ENCODE results near the gene GPRC5C. TPM values are rescaled to one million over a fixed set of nuclear protein-coding genes. Genes with fewer than 3 reads are reported as not detected.

The GPRC5C gene
- total RNA-seq, 3 donors from 2014 or later (not counting 1 experiment from before 2014, with no cell fraction given), result 0.26 to 0.60 (median 0.29) TPM

GRCh38 chr17:74473294-74473693 lies 41.4 kb downstream of the GPRC5C start:
- peak overlapping the region; percentile 29 for H3K4me3 ChIP-seq (ENCODE audit: low read length)
- H3K4me1 ChIP-seq (ENCODE audit: control insufficient read depth, insufficient read depth, low read length), result peaks cover 79% of the 10 kb centered on the region
- DNase-seq (no peak), ATAC-seq (no peak)
- H3K36me3 Mint-ChIP-seq, result peaks cover 24% of the 10 kb centered on the region
- H3K9me3 Mint-ChIP-seq, result no peaks in the 10 kb centered on the region
- peak overlapping the region; percentile 84 for H3K27ac ChIP-seq (ENCODE audit: low read length)
- 77% methylated on average over 8 of the region's 8 CpGs for WGBS (ENCODE audit: insufficient coverage)
- no peaks in the 10 kb centered on the region for H3K27me3 ChIP-seq (ENCODE audit: control insufficient read depth, insufficient read depth, low read length)
- H3K36me3 ChIP-seq (ENCODE audit: control insufficient read depth, insufficient read depth, low read length), result peaks cover 79% of the 10 kb centered on the region
- H3K4me3 Mint-ChIP-seq, result peak overlapping the region; percentile 92
- peaks cover 81 to 86% of the 10 kb centered on the region in 2 donors for H3K4me1 Mint-ChIP-seq
- intact Hi-C loops (cut with micrococcal nuclease), result loop anchor here (5.0 kb wide), 1 partner anchor 264 kb away; the partner anchor contains the start of gene RAB37
- H3K27ac Mint-ChIP-seq, result peak overlapping the region; percentile 92 to 93
- TF ChIP-seq, protein P1, sequence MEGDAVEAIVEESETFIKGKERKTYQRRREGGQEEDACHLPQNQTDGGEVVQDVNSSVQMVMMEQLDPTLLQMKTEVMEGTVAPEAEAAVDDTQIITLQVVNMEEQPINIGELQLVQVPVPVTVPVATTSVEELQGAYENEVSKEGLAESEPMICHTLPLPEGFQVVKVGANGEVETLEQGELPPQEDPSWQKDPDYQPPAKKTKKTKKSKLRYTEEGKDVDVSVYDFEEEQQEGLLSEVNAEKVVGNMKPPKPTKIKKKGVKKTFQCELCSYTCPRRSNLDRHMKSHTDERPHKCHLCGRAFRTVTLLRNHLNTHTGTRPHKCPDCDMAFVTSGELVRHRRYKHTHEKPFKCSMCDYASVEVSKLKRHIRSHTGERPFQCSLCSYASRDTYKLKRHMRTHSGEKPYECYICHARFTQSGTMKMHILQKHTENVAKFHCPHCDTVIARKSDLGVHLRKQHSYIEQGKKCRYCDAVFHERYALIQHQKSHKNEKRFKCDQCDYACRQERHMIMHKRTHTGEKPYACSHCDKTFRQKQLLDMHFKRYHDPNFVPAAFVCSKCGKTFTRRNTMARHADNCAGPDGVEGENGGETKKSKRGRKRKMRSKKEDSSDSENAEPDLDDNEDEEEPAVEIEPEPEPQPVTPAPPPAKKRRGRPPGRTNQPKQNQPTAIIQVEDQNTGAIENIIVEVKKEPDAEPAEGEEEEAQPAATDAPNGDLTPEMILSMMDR (IDR thresholded peaks at IDR 0.05), result no peak
- H3K9me3 ChIP-seq (ENCODE audit: control insufficient read depth, insufficient read depth, low read length), result no peaks in the 10 kb centered on the region
- H3K27me3 Mint-ChIP-seq (ENCODE audit: low read depth in 2 of 2), result no peaks in the 10 kb centered on the region

GRCh38 chr17:74474043-74474792 lies 42.3 kb downstream of the GPRC5C start:
- Histone ChIP-seq H3K4me1 (ENCODE audit: control insufficient read depth, insufficient read depth, low read length) (peaks cover 88% of the 10 kb centered on the region), H3K27me3 (ENCODE audit: control insufficient read depth, insufficient read depth, low read length) (no peaks in the 10 kb centered on the region), H3K27ac (ENCODE audit: low read length) (peak overlapping the region; percentile 84), H3K9me3 (ENCODE audit: control insufficient read depth, insufficient read depth, low read length) (no peaks in the 10 kb centered on the region), H3K36me3 (ENCODE audit: control insufficient read depth, insufficient read depth, low read length) (peaks cover 84% of the 10 kb centered on the region), H3K4me3 (ENCODE audit: low read length) (peak overlapping the region; percentile 34)
- H3K4me1 Mint-ChIP-seq, result peaks cover 90 to 95% of the 10 kb centered on the region in 2 donors
- H3K27me3 Mint-ChIP-seq (ENCODE audit: low read depth in 2 of 2), result no peaks in the 10 kb centered on the region
- peak overlapping the region; percentile 92 for H3K4me3 Mint-ChIP-seq
- H3K27ac Mint-ChIP-seq, result peak overlapping the region; percentile 92 to 93
- TF ChIP-seq, protein P1 (IDR thresholded peaks at IDR 0.05), result no peak
- DNase-seq (peak; percentile 60 to 72), ATAC-seq (peak; percentile 53 to 75 (median 66))
- WGBS (ENCODE audit: insufficient coverage), result 30% methylated on average over 9 of the region's 9 CpGs
- H3K9me3 Mint-ChIP-seq, result no peaks in the 10 kb centered on the region
- intact Hi-C loops (cut with micrococcal nuclease), result loop anchor here (1.0 to 5.0 kb wide), 3 partner anchors 10 to 263 kb away; partner anchors contain the start of gene RAB37
- H3K36me3 Mint-ChIP-seq, result peaks cover 30% of the 10 kb centered on the region

DNA sequence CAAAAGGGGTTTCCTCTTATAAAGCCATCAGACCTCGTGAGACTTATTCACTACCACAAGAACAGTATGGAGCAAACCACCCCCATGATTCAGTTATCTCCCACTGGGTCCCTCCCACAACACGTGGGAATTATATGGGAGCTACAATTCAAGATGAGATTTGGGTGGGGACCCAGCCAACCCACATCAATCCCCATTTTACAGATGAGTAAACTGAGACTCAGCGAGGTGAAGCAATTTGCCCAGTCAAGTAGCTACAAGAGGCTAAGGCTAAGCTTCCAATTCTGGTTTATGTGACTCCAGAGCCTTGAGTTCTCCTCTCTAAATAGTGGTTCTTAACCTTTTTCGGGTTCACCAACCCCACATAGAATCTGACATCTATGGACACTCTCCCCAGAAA lies 43.3 kb downstream of the GPRC5C start:
- H3K4me1 Mint-ChIP-seq, result peaks cover 94 to 96% of the 10 kb centered on the region in 2 donors
- H3K4me3 Mint-ChIP-seq, result peak overlapping the region; percentile 92
- Histone ChIP-seq H3K4me1 (ENCODE audit: control insufficient read depth, insufficient read depth, low read length) (peaks cover 97% of the 10 kb centered on the region), H3K27me3 (ENCODE audit: control insufficient read depth, insufficient read depth, low read length) (no peaks in the 10 kb centered on the region), H3K4me3 (ENCODE audit: low read length) (no peak overlapping the region), H3K36me3 (ENCODE audit: control insufficient read depth, insufficient read depth, low read length) (peaks cover 91% of the 10 kb centered on the region), H3K9me3 (ENCODE audit: control insufficient read depth, insufficient read depth, low read length) (no peaks in the 10 kb centered on the region), H3K27ac (ENCODE audit: low read length) (peak overlapping the region; percentile 84)
- ATAC-seq (no peak), DNase-seq (no peak)
- no peaks in the 10 kb centered on the region for H3K9me3 Mint-ChIP-seq
- intact Hi-C loops (cut with micrococcal nuclease), result loop anchor here (2.0 kb wide), 1 partner anchor 46 kb away; no protein-coding TSS in a partner anchor
- peak overlapping the region; percentile 92 to 93 for H3K27ac Mint-ChIP-seq
- peaks cover 40% of the 10 kb centered on the region for H3K36me3 Mint-ChIP-seq
- TF ChIP-seq, protein P1 (IDR thresholded peaks at IDR 0.05), result no peak
- WGBS (ENCODE audit: insufficient coverage), result 94% methylated on average over 3 of the region's 4 CpGs
- H3K27me3 Mint-ChIP-seq (ENCODE audit: low read depth in 2 of 2), result no peaks in the 10 kb centered on the region
